HepG2 (cell line): ENCODE data around the gene STAB2. TPM values are rescaled to one million over a fixed set of nuclear protein-coding genes. Genes with fewer than 3 reads are reported as not detected.

Experiments
- ATAC-seq: fragments of 200-7000 bp; cut with Tn5 transposase; 3 replicates; pipeline ENCODE4 v1.9.1; 2020; ENCODE audit warnings: mild to moderate bottlenecking, moderate library complexity
- BruUV-seq: library from RNA; stranded (reverse); fragments of 400-500 nt; replicated peaks from 2 replicates; lab custom pipeline; 2021; lab: Mats Ljungman, UMichigan
- CTCF ChIA-PET: fragments of 300-600 bp; formaldehyde crosslinking; extraction: SDS; loops from one replicate; lab custom pipeline; 2021; ENCODE audit warnings: low total read pairs, inconsistent platforms, low intra/inter-chr PET ratio; lab: Yijun Ruan, JAX
- POLR2A ChIA-PET: fragments of 350-600 bp; sonication (Branson Sonifier 250); formaldehyde crosslinking; loops from one replicate; lab custom pipeline; 2020; ENCODE audit warnings: antibody characterized with exemption, inconsistent platforms; lab: Yijun Ruan, JAX
- DNase-seq: peaks from one replicate; pipeline ENCODE4 v3.0.0-alpha.2; 2015; ENCODE audit warnings: low spot score
- FAIRE-seq: peaks from 3 replicates; lab custom pipeline; 2011; peaks lifted over from hg19 to GRCh38; lab: Jason Lieb, UNC
- H2AFZ ChIP-seq: one replicate; pipeline ENCODE4 v1.6.1; 2011; ENCODE audit warnings: low read length, inconsistent platforms
- H3K27ac ChIP-seq: fragments of 300-600 bp; 3 replicates; pipeline ENCODE4 v1.8.0; 2011; ENCODE audit warnings: mixed run types, mild to moderate bottlenecking, mixed read lengths, low read length, inconsistent platforms; ENCODE audit not compliant: insufficient read depth; ENCODE audit errors: extremely low read length
- H3K27me3 ChIP-seq, 2 experiments: fragments of 200-600 bp in 1 of 2; 2 replicates in 1 of 2; 3 replicates in 1 of 2; pipeline versions ENCODE4 v1.6.0 to v1.8.0; 2011; ENCODE audit warnings: low read length in 2 of 2, mild to moderate bottlenecking in 2 of 2, moderate library complexity in 2 of 2, inconsistent platforms in 1 of 2; ENCODE audit not compliant: insufficient read depth in 2 of 2, control insufficient read depth in 1 of 2
- H3K36me3 ChIP-seq, 2 experiments: fragments of 200-600 bp in 1 of 2; replicated peaks in 1 of 2; 2 replicates in 1 of 2; 3 replicates in 1 of 2; pipeline versions ENCODE4 v1.5.1 to v1.8.0; 2011; ENCODE audit warnings: low read length in 2 of 2, inconsistent platforms in 1 of 2; ENCODE audit not compliant: insufficient read depth in 2 of 2, control insufficient read depth in 1 of 2
- H3K4me1 ChIP-seq: 2 replicates; pipeline ENCODE4 v1.5.1; 2012; ENCODE audit warnings: low read length, inconsistent platforms; ENCODE audit not compliant: insufficient read depth
- H3K4me2 ChIP-seq: 2 replicates; pipeline ENCODE4 v1.6.0; 2011; ENCODE audit warnings: low read depth, low read length, inconsistent platforms
- H3K4me3 ChIP-seq, 3 experiments: fragments of 200-600 bp in 1 of 3; sonication (generic), shearing (Covaris generic) in 1 of 3; replicated peaks in 1 of 3; 2 replicates each; pipeline ENCODE4 v1.5.1; 2011 to 2016; ENCODE audit warnings: low read length in 3 of 3, inconsistent platforms in 2 of 3, low read depth in 2 of 3, mild to moderate bottlenecking in 2 of 3, control low read depth in 1 of 3, mixed read lengths in 1 of 3; ENCODE audit not compliant: insufficient read depth in 1 of 3
- H3K79me2 ChIP-seq: one replicate; pipeline ENCODE4 v1.6.1; 2011; ENCODE audit warnings: low read length, inconsistent platforms; ENCODE audit not compliant: insufficient read depth
- H3K9ac ChIP-seq: 2 replicates; pipeline ENCODE4 v1.6.0; 2011; ENCODE audit warnings: mild to moderate bottlenecking, low read depth, low read length, inconsistent platforms; ENCODE audit not compliant: insufficient read depth
- H3K9me3 ChIP-seq: 2 replicates; pipeline ENCODE4 v1.5.1; 2012; ENCODE audit warnings: mild to moderate bottlenecking, low read length
- H4K20me1 ChIP-seq: 2 replicates; pipeline ENCODE4 v1.6.0; 2011; ENCODE audit warnings: inconsistent platforms, mild to moderate bottlenecking, low read length, moderate library complexity; ENCODE audit not compliant: insufficient read depth
- ATRX ChIP-seq: sonication (generic); formaldehyde crosslinking; IDR thresholded peaks from 2 replicates; pipeline ENCODE4 v1.4.0; 2020; ENCODE audit warnings: missing genetic modification reagents, borderline replicate concordance
- CHD2 ChIP-seq: IDR thresholded peaks from 2 replicates; pipeline ENCODE4 v1.6.1; 2011; ENCODE audit warnings: low read depth, low read length, improper control_type of control experiment
- FLYWCH1 ChIP-seq: sonication (generic); formaldehyde crosslinking; IDR thresholded peaks from 2 replicates; pipeline ENCODE4 v1.8.1; 2023; ENCODE audit warnings: mild to moderate bottlenecking, missing genetic modification reagents
- PCBP2 ChIP-seq: fragments of 200-400 bp; formaldehyde crosslinking; optimal IDR thresholded peaks from 2 replicates; pipeline ENCODE3; 2018; ENCODE audit warnings: low read length, low read depth; ENCODE audit not compliant: poor library complexity, severe bottlenecking
- SIX4 ChIP-seq: sonication (generic); formaldehyde crosslinking; IDR thresholded peaks from 2 replicates; pipeline ENCODE4 v1.4.0; 2020; ENCODE audit warnings: missing genetic modification reagents
- SSRP1 ChIP-seq: IDR thresholded peaks from 2 replicates; pipeline ENCODE4 v1.6.1; 2016; ENCODE audit warnings: control low read depth
- TBX2 ChIP-seq: sonication (generic); formaldehyde crosslinking; IDR thresholded peaks from 2 replicates; pipeline ENCODE4 v1.5.0; 2020; ENCODE audit warnings: missing genetic modification reagents, mild to moderate bottlenecking, borderline replicate concordance
- TSC22D2 ChIP-seq: sonication (generic); formaldehyde crosslinking; IDR thresholded peaks from 2 replicates; pipeline ENCODE4 v1.5.1; 2020; ENCODE audit warnings: missing genetic modification reagents, mild to moderate bottlenecking, borderline replicate concordance
- ZBTB14 ChIP-seq: sonication (generic); formaldehyde crosslinking; IDR thresholded peaks from 2 replicates; pipeline ENCODE4 v1.4.0; 2020; ENCODE audit warnings: missing genetic modification reagents
- ZNF441 ChIP-seq: sonication (generic); formaldehyde crosslinking; IDR thresholded peaks from 2 replicates; pipeline ENCODE4 v1.7.0; 2021; ENCODE audit warnings: missing genetic modification reagents, borderline replicate concordance
- ZNF776 ChIP-seq: sonication (generic); formaldehyde crosslinking; IDR thresholded peaks from 2 replicates; pipeline ENCODE4 v1.4.0; 2020; ENCODE audit warnings: mild to moderate bottlenecking, missing genetic modification reagents
- WGBS: methylation state at CpG from one replicate; pipeline ENCODE4 v1.1.6; 2017; ENCODE audit warnings: low lambda C conversion rate; 5-methylcytosine and 5-hydroxymethylcytosine counted together
- in situ Hi-C: cut with HindIII; loops from 2 replicates; pipeline ENCODE4 v1.10.0; 2017; ENCODE audit warnings: low pct_unique_long_range_greater_than_20kb; ENCODE audit not compliant: extremely low pct_ligation_motif_present
- intact Hi-C: fragments of 100-400 bp; cut with micrococcal nuclease; formaldehyde crosslinking; loops from one replicate; pipeline ENCODE4 v1.10.0; 2022; ENCODE audit not compliant: unreplicated experiment
- polyA plus RNA-seq, 8 experiments: library from polyadenylated mRNA; depleted of rRNA in 3 of 8; stranded (reverse) in 7 of 8; unstranded in 1 of 8; fragments of >200 nt; fragmentation: Illumina TruSeq in 4 of 8; extraction: Trizol in 4 of 8; gene quantifications; 2 replicates each; pipeline versions ENCODE4 v1.2.1 to v1.2.3, GENCODE V29; 2011 to 2016; ENCODE audit warnings: low read depth in 4 of 8, missing spikeins in 1 of 8, mixed read lengths in 1 of 8; ENCODE audit not compliant: insufficient read depth in 1 of 8
- total RNA-seq, 5 experiments: library from RNA; depleted of rRNA; stranded (reverse); fragments of >200 nt; fragmentation: Illumina TruSeq; extraction: Trizol; gene quantifications; 2 replicates each; pipeline ENCODE4 v1.2.3, GENCODE V29; 2016; ENCODE audit warnings: low read depth in 1 of 5

STAB2 gene
- total and polyA plus RNA-seq, 2 of the 13 experiments (the other 11 are each of a cell fraction or from before 2014, with no cell fraction given): not detected

GRCh38 chr12:103710544-103710943, 123.5 kb downstream of the STAB2 start (continued):
- no peak for TF ChIP-seq CHD2
- no peak for TF ChIP-seq ZNF776 (CRISPR knock-in tag)
- no peak for TF ChIP-seq SIX4 (CRISPR knock-in tag)
- no peak for TF ChIP-seq FLYWCH1 (CRISPR knock-in tag)

GRCh38 chr12:103712216-103712615, 125.1 kb downstream of the STAB2 start:
- POLR2A ChIA-PET: no interaction called here
- H4K20me1 ChIP-seq: no peaks in the 10 kb centered on the region
- H3K9ac ChIP-seq: no peak overlapping the region
- H2AFZ ChIP-seq: no peak overlapping the region
- CTCF ChIA-PET: no interaction called here
- ATAC-seq (no peak), DNase-seq (no peak), FAIRE-seq (no peak)
- 0% methylated on average over 2 of the region's 2 CpGs for WGBS
- no peak overlapping the region for H3K4me3 ChIP-seq
- TF ChIP-seq PCBP2: no peak
- TF ChIP-seq SSRP1 (CRISPR knock-in tag): no peak
- no peak for TF ChIP-seq TBX2 (CRISPR knock-in tag)
- no peak for TF ChIP-seq ZBTB14
- no peak for TF ChIP-seq ZNF441 (CRISPR knock-in tag)
- no peak for TF ChIP-seq TSC22D2
- TF ChIP-seq ATRX (CRISPR knock-in tag): no peak
- no peak overlapping the region for H3K4me2 ChIP-seq
- in situ Hi-C loops (no loop called here), intact Hi-C loops (no loop called here)
- no peaks in the 10 kb centered on the region for H3K36me3 ChIP-seq
- peaks cover 0 to 10% of the 10 kb centered on the region in 2 experiments; a peak in 2 of 5 replicates for H3K27me3 ChIP-seq
- H3K27ac ChIP-seq: no peak overlapping the region
- H3K9me3 ChIP-seq: no peaks in the 10 kb centered on the region
- no TSS peak for BruUV-seq
- no peaks in the 10 kb centered on the region for H3K4me1 ChIP-seq
- H3K79me2 ChIP-seq: no peaks in the 10 kb centered on the region
